Parathyroid adenoma (tissue), 2 donors: ENCODE measurements around the gene BCAR1.

Source experiments
- H2AFZ ChIP-seq: fragments of 300-600 bp; sonication (generic); one replicate; pipeline ENCODE4 v1.7.0; 2017; ENCODE audit warnings: antibody characterized with exemption, mild to moderate bottlenecking
- H3K27ac ChIP-seq: fragments of 300-600 bp; sonication (generic); one replicate; pipeline ENCODE4 v1.7.0; 2017
- H3K27me3 ChIP-seq: fragments of 300-600 bp; sonication (generic); one replicate; pipeline ENCODE4 v1.7.0; 2017; ENCODE audit warnings: low read length; ENCODE audit not compliant: control insufficient read depth, insufficient read depth
- H3K36me3 ChIP-seq: fragments of 300-600 bp; sonication (generic); one replicate; pipeline ENCODE4 v1.7.0; 2017; ENCODE audit warnings: low read length; ENCODE audit not compliant: control insufficient read depth, insufficient read depth
- H3K4me1 ChIP-seq: fragments of 300-600 bp; sonication (generic); one replicate; pipeline ENCODE4 v1.7.0; 2017; ENCODE audit warnings: control low read depth
- H3K4me2 ChIP-seq: fragments of 300-600 bp; sonication (generic); one replicate; pipeline ENCODE4 v1.7.0; 2017; ENCODE audit warnings: low read length
- H3K4me3 ChIP-seq: fragments of 300-600 bp; sonication (generic); one replicate; pipeline ENCODE4 v1.7.0; 2017; ENCODE audit warnings: low read depth, low read length
- H3K79me2 ChIP-seq: fragments of 300-600 bp; sonication (generic); one replicate; pipeline ENCODE4 v1.7.0; 2017; ENCODE audit warnings: control low read depth
- H3K9ac ChIP-seq: fragments of 300-600 bp; sonication (generic); one replicate; pipeline ENCODE4 v1.7.0; 2017; ENCODE audit warnings: mild to moderate bottlenecking
- H3K9me3 ChIP-seq: fragments of 300-600 bp; sonication (generic); one replicate; pipeline ENCODE4 v1.7.0; 2017; ENCODE audit warnings: low read length; ENCODE audit not compliant: control insufficient read depth
- TF ChIP-seq, protein P1 (sequence below): fragments of 300-600 bp; sonication (generic); IDR thresholded peaks from one replicate; pipeline ENCODE4 v1.7.0; 2017; ENCODE audit warnings: antibody characterized with exemption, mild to moderate bottlenecking
- donor health status: primary hyperparathyroidism.

Gene BCAR1

GRCh38 chr16:75263291-75263962 lies 12.0 kb upstream of the BCAR1 start:
- no peaks in the 10 kb centered on the region for H3K27me3 ChIP-seq
- H3K27ac ChIP-seq = peak overlapping the region; percentile 59
- no peaks in the 10 kb centered on the region for H3K36me3 ChIP-seq
- no peaks in the 10 kb centered on the region for H3K9me3 ChIP-seq
- no peak overlapping the region for H2AFZ ChIP-seq
- peaks cover 28% of the 10 kb centered on the region for H3K4me1 ChIP-seq
- H3K4me3 ChIP-seq = peak overlapping the region; percentile 96
- TF ChIP-seq, protein P1, sequence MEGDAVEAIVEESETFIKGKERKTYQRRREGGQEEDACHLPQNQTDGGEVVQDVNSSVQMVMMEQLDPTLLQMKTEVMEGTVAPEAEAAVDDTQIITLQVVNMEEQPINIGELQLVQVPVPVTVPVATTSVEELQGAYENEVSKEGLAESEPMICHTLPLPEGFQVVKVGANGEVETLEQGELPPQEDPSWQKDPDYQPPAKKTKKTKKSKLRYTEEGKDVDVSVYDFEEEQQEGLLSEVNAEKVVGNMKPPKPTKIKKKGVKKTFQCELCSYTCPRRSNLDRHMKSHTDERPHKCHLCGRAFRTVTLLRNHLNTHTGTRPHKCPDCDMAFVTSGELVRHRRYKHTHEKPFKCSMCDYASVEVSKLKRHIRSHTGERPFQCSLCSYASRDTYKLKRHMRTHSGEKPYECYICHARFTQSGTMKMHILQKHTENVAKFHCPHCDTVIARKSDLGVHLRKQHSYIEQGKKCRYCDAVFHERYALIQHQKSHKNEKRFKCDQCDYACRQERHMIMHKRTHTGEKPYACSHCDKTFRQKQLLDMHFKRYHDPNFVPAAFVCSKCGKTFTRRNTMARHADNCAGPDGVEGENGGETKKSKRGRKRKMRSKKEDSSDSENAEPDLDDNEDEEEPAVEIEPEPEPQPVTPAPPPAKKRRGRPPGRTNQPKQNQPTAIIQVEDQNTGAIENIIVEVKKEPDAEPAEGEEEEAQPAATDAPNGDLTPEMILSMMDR = no peak
- H3K79me2 ChIP-seq = peaks cover 43% of the 10 kb centered on the region
- H3K4me2 ChIP-seq = peak overlapping the region; percentile 92
- no peak overlapping the region for H3K9ac ChIP-seq

- no peaks in the 10 kb centered on the region for H3K9me3 ChIP-seq
- H3K27me3 ChIP-seq = no peaks in the 10 kb centered on the region
- TF ChIP-seq, protein P1 = no peak
- no peak overlapping the region for H3K4me3 ChIP-seq
- no peaks in the 10 kb centered on the region for H3K36me3 ChIP-seq
- peaks cover 28% of the 10 kb centered on the region for H3K4me1 ChIP-seq
- H3K9ac ChIP-seq = no peak overlapping the region
- H3K27ac ChIP-seq = no peak overlapping the region
- no peak overlapping the region for H3K4me2 ChIP-seq
- H3K79me2 ChIP-seq = peaks cover 50% of the 10 kb centered on the region
- no peak overlapping the region for H2AFZ ChIP-seq
These were observed 11.3 kb upstream of the BCAR1 start for GRCh38 chr16:75262800-75263127.

DNA sequence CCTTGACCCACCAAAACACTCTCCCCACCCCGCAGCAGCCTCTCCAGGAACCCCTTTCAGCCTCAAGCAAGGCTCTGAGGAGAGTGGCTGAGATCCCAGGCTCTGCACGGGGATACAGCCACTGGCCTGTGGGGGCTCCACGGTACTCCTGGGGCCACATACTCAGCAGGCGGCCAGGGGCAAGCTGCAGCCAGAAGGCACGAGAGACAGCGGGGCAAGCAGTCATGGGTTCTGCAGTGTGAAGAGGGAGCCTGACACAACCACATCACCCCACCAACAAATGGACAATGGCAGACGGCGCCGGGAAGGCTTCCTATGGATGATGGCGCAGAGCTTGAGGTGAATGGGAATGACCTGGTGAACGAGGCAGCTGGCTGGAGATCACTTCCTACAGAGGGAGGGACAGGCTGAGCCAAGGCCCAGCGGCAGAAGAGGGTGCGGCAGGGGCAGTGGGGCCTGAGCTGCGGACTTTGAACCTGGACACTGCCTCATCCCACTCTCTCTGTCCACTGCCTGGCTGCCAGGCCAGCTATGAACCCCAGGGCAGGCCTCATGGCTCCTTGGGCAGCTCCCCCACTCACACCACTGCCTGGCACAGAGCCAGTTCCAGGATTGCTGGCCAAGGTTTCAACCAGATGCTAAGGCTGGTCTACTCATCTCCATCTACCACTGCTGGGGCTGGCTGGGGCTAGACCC lies 10.8 kb upstream of the BCAR1 start:
- no peak overlapping the region for H3K4me3 ChIP-seq
- no peak overlapping the region for H3K9ac ChIP-seq
- H3K36me3 ChIP-seq = no peaks in the 10 kb centered on the region

GRCh38 chr16:75261590-75262078 lies 10.2 kb upstream of the BCAR1 start:
- Histone ChIP-seq H3K9me3 (no peaks in the 10 kb centered on the region), H3K79me2 (peaks cover 61% of the 10 kb centered on the region), H3K27ac (no peak overlapping the region), H3K27me3 (no peaks in the 10 kb centered on the region), H3K4me2 (no peak overlapping the region), H3K36me3 (no peaks in the 10 kb centered on the region), H3K9ac (no peak overlapping the region), H2AFZ (no peak overlapping the region), H3K4me1 (peaks cover 30% of the 10 kb centered on the region), H3K4me3 (no peak overlapping the region)
- TF ChIP-seq, protein P1 = no peak

More for the DNA sequence above, 10.8 kb upstream of the BCAR1 start:
- Histone ChIP-seq H3K4me2 (no peak overlapping the region), H3K27me3 (no peaks in the 10 kb centered on the region), H3K27ac (no peak overlapping the region), H2AFZ (no peak overlapping the region), H3K9me3 (no peaks in the 10 kb centered on the region), H3K79me2 (peaks cover 55% of the 10 kb centered on the region), H3K4me1 (peaks cover 28% of the 10 kb centered on the region)
- TF ChIP-seq, protein P1 = no peak
